Measurements from ENCODE around the gene SYT2. TPM values are rescaled to one million over a fixed set of nuclear protein-coding genes. Genes with fewer than 3 reads are reported as not detected.
"Not testable (repeated sequence)": the region's sequence is repeated elsewhere in the genome, so short reads cannot be mapped to it uniquely, and the experiment has no call there.

The SYT2 gene
- total and polyA plus RNA-seq, 7 donors, result 0.10 to 0.16 TPM; not detected in 5

DNA sequence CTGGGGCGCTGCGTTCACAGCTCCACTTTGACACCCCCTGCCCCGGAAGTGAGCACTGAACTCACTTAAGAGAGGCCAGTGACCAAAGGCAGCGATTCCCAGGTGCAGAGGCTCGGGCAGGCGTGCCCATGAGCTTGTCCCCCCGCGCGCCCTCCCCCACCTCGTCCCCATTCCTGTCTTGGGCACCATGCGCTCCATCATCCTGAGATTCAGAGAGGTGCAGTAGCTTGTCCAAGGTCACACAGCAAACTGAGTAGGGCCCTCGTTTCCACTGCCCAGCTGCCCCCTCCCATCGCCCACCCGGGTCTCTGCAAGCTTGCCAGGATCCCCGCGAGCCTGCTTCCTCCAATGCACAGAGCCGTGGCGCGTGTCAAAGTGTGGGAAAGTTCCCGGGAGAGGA, 68.0 kb downstream of the SYT2 start:
- peak overlapping the region in 2 of 4 donors; percentile 34 to 48 for H3K4me3 ChIP-seq
- no peak for TF ChIP-seq POLR2A (IDR thresholded peaks at IDR 0.05)
- no peak for TF ChIP-seq EP300 (IDR thresholded peaks at IDR 0.05)
- TF ChIP-seq, protein P1, sequence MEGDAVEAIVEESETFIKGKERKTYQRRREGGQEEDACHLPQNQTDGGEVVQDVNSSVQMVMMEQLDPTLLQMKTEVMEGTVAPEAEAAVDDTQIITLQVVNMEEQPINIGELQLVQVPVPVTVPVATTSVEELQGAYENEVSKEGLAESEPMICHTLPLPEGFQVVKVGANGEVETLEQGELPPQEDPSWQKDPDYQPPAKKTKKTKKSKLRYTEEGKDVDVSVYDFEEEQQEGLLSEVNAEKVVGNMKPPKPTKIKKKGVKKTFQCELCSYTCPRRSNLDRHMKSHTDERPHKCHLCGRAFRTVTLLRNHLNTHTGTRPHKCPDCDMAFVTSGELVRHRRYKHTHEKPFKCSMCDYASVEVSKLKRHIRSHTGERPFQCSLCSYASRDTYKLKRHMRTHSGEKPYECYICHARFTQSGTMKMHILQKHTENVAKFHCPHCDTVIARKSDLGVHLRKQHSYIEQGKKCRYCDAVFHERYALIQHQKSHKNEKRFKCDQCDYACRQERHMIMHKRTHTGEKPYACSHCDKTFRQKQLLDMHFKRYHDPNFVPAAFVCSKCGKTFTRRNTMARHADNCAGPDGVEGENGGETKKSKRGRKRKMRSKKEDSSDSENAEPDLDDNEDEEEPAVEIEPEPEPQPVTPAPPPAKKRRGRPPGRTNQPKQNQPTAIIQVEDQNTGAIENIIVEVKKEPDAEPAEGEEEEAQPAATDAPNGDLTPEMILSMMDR (IDR thresholded peaks at IDR 0.05), result no peak
- TF ChIP-seq POLR2AphosphoS5 (IDR thresholded peaks at IDR 0.05), result no peak
- no peaks in the 10 kb centered on the region for H3K36me3 ChIP-seq

DNA sequence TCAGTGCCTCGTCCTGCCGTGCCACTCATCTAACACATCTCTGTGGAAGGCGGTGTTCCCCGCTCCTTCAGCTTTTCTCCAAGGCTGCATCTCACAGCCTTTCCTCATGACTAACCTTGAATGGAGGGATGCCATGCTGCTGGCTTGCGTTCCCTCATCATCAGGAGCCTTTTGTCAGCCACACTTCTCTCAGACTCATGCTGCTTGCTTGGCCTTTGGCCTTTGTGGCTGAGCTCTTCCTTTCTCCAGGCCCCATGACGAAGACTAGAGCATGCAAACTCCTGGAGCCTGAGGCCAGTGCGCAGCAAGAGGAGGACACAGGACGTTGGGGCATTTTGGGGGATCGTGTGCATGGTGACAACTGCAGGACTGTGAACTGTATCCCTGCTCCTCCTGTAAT, 70.8 kb downstream of the SYT2 start:
- no peak for DNase-seq
- Histone ChIP-seq H3K27me3 (peaks cover 28 to 57% (median 39%) of the 10 kb centered on the region in 3 donors), H3K4me3 (no peak overlapping the region), H3K9me3 (no peaks in the 10 kb centered on the region), H3K36me3 (no peaks in the 10 kb centered on the region), H3K4me1 (peaks cover 0 to 24% (median 21%) of the 10 kb centered on the region in 4 donors), H3K27ac (no peak overlapping the region)
- TF ChIP-seq POLR2A (IDR thresholded peaks at IDR 0.05) (no peak), EP300 (IDR thresholded peaks at IDR 0.05) (no peak), POLR2AphosphoS5 (IDR thresholded peaks at IDR 0.05) (no peak)
- TF ChIP-seq, protein P1 (IDR thresholded peaks at IDR 0.05), result no peak
- intact Hi-C loops (cut with DNase I), result no loop called here
- WGBS, 2 donors, result 84 to 87% methylated on average over 9 of the region's 9 CpGs

More for the DNA sequence above, 68.0 kb downstream of the SYT2 start:
- intact Hi-C loops (cut with DNase I), result no loop called here
- Histone ChIP-seq H3K9me3 (no peaks in the 10 kb centered on the region), H3K27ac (no peak overlapping the region), H3K27me3 (peaks cover 28 to 78% (median 51%) of the 10 kb centered on the region in 3 donors), H3K4me1 (peaks cover 0 to 24% (median 22%) of the 10 kb centered on the region in 4 donors)
- 32 to 44% methylated on average over 20 of the region's 20 CpGs for WGBS, 2 donors
- DNase-seq, result no peak

DNA sequence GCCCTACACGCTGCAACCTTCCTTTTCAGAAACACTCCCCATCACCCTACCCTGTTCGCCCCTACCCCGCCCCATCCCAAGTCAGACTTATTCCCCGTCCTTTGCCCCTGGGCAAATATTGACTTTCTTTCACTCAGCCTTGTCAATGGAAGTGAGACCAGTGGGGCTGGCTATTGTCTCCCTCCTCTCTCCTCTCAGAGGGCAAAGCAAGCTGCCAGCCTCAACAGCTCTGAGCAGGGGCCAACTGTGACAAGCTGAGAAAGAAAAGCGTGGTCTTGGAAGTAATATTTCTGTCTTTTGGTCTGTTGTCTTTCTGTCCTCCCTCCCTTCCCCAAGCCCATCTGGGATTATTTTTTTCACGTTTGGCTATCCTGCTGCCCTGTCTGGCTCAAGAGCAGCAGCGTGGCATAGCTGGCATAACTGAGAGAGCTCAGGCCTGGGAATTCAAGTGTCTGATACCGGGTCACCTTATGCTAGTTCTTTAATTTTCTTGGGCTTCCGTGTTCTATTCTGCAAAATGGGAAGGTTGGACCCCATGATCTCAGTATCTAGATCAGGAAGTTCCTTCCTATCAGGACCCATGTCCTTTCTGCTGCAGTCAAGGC, 71.5 kb downstream of the SYT2 start:
- intact Hi-C loops (cut with DNase I); H3K9me3 ChIP-seq; H3K36me3 ChIP-seq; H3K4me3 ChIP-seq; H3K27ac ChIP-seq; DNase-seq: not testable (repeated sequence)
- Histone ChIP-seq H3K4me1 (peaks cover 0 to 18% (median 15%) of the 10 kb centered on the region in 4 donors), H3K27me3 (peaks cover 21 to 50% (median 33%) of the 10 kb centered on the region in 3 donors)
- 16 to 62% methylated on average over 9 of the region's 9 CpGs for WGBS, 2 donors

DNA sequence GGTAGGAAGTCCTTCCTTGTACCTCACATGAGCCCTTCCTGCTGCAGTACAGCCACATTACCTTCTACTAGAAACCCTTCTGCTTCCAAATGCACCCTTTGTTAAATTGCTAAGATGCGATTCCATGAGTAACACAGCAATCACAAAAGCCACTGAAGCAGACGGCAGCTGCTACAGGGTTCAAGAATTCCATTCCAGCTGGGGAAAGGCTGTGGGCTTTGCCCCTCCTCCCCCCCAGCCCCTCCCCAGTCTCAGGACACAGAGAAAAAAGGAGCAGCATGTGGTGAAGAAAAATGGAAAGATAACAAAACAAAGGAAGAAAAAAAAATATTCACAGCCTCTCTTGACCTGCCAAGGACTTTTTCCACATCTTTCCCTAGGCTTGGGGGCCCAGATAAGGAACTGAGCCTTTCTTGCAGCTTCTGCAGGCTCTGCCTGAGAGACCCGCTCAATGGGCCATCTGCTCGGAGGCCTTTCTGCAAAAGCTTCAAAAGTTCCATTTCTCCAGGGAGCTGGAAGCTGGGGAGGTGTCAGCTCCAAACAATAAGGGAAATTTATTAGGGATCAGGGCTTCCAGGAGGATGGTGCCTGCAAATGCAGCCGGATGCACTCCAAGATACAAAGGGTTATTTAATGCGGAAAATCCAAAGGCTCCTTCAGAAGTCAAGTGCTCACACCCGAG, 72.1 kb downstream of the SYT2 start:
- TF ChIP-seq POLR2A (IDR thresholded peaks at IDR 0.05) (no peak), POLR2AphosphoS5 (IDR thresholded peaks at IDR 0.05) (no peak), EP300 (IDR thresholded peaks at IDR 0.05) (no peak)
- TF ChIP-seq, protein P1 (IDR thresholded peaks at IDR 0.05), result no peak
- no peaks in the 10 kb centered on the region for H3K9me3 ChIP-seq
- WGBS, 2 donors, result 24 to 66% methylated on average over 7 of the region's 7 CpGs
- DNase-seq, result no peak
- intact Hi-C loops (cut with DNase I), result no loop called here
- H3K36me3 ChIP-seq, result no peaks in the 10 kb centered on the region
- peaks cover 17 to 44% (median 27%) of the 10 kb centered on the region in 3 donors for H3K27me3 ChIP-seq
- H3K4me1 ChIP-seq, result peaks cover 0 to 12% (median 9%) of the 10 kb centered on the region in 4 donors
- no peak overlapping the region for H3K4me3 ChIP-seq
- no peak overlapping the region for H3K27ac ChIP-seq

DNA sequence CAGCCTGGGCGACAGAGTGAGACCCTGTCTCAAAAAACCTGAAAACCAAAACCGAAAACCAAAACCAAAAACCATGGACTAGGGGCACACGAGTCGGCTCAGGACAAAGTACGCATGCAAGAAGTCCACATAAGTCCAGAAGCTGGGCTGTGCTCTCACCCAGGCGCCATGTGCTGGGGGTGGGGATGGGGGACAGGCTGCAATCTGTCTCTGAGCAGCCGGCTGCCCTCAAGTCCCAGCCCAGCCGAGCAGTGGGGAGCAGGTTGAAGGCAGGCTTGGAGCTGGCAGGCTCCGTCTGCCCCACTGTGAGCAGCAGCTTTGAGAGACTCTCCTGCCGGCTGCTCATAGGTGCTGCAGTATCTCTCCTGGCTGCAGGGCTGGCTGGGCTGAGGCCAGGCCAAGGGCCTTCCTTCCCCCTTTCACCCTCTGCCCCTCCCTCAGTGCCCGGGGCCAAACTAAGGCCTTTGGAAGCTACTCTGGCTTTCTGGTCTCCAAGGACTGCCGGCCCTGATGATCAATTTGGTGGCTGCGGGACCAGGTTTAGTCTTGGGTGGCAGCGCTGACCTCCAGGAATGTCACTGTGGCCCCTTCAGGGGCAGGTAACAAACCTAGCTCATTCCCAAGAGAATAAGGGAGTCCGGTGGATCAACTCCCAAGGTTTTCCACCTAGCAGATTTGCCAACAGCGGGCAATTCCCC, 72.8 kb downstream of the SYT2 start:
- H3K36me3 ChIP-seq; H3K9me3 ChIP-seq; intact Hi-C loops (cut with DNase I); H3K27ac ChIP-seq; H3K4me1 ChIP-seq; H3K4me3 ChIP-seq; DNase-seq: not testable (repeated sequence)
- H3K27me3 ChIP-seq, result peaks cover 10 to 38% (median 20%) of the 10 kb centered on the region in 3 donors
- 76 to 80% methylated on average over 16 of the region's 16 CpGs for WGBS, 2 donors

DNA sequence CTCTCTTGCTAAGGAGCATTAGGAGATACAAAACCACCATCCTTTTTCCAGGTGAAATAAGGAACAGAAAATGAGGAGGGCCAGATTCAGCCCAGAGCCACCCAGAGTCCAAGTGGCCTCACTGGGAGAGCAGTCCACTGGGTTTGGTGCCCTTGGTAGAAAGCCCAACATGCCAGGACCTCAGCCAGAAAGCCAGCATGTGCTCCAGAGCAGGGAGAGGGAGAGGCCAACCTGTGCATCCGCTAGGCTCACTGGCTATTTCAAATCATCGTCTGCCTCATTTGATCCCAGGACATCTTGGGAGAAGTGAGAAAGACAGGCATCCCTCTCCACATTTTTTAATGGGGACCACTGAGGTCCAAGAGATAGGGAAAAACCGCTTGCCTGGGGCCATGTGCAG, 74.1 kb downstream of the SYT2 start:
- DNase-seq; H3K36me3 ChIP-seq; H3K4me1 ChIP-seq; intact Hi-C loops (cut with DNase I); H3K27ac ChIP-seq; H3K4me3 ChIP-seq; H3K9me3 ChIP-seq: not testable (repeated sequence)
- 45 to 53% methylated on average over 3 of the region's 3 CpGs for WGBS, 2 donors
- H3K27me3 ChIP-seq, result peaks cover 0 to 39% (median 7%) of the 10 kb centered on the region in 3 donors
